ENCODE results near the gene RNF182.

Gene RNF182, protein sequence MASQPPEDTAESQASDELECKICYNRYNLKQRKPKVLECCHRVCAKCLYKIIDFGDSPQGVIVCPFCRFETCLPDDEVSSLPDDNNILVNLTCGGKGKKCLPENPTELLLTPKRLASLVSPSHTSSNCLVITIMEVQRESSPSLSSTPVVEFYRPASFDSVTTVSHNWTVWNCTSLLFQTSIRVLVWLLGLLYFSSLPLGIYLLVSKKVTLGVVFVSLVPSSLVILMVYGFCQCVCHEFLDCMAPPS

DNA sequence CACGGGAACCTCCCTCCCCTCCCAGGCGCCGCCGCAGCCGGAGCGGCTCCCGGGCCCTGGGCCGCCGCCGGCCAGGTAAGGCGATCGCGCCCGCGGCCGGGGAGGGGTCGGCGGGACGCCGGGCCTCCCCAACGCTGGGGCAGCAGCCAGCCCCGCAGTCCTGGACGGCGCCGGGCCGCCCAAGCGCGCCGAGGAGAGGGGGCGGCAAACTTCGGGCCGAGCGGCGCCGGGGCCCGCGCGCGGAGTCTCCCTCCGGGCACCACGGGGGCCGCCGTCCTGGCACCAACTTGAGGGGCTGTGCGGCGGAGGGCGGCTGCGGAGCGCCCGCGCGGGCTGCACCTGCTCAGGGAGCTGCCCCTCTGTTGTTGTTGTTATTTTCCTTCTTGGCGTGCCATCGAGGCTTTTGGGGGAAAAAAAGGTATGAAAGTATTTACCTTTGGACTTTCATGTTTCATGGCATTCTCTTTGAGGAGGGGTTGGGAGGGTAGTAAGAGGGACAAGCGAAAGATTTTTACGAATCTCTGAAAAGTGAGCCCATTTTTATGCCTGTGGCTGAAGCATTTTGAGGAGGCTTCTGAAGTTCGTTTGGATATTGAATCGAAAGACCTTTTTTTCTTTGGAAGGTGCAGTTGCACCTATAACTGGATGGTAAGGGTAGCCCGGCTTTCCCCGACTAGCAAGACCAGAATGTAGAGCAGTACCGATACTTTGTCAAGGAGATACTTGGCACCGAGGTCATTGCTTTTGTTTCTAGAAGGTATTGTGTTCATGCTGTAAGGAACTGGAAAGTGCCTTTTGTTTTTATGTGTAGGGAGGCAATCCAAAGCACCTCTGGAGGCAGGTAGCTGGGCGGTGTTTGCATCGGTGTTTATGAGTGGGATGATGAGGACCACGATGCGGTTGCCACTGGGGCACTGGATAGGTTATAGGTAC lies at the start of gene RNF182:
RNF182 (plus strand) TSS at position 4 of the 933 bp plus-strand sequence. CDS start 52,168 bp downstream, outside the sequence.
- DNase-seq, result no peak

DNA sequence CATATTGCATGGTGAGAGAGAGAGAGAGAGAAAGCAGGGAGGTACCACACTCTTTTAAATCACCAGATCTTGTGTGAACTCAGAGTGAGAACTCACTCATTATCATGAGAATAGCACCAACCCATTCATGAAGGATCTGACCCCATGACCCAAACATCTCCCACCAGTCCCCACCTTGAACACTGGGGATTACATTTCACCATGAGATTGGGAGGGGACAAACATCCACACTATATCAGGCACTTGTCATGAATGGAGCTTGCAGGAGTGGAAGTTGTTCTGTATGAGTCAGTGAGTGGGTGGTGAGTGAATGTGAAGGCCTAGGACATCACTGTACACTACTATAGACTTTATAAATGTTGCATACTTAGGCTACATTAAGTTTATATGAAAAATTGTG lies 47.7 kb upstream of the RNF182 start:
- DNase-seq, result peak; percentile 3

DNA sequence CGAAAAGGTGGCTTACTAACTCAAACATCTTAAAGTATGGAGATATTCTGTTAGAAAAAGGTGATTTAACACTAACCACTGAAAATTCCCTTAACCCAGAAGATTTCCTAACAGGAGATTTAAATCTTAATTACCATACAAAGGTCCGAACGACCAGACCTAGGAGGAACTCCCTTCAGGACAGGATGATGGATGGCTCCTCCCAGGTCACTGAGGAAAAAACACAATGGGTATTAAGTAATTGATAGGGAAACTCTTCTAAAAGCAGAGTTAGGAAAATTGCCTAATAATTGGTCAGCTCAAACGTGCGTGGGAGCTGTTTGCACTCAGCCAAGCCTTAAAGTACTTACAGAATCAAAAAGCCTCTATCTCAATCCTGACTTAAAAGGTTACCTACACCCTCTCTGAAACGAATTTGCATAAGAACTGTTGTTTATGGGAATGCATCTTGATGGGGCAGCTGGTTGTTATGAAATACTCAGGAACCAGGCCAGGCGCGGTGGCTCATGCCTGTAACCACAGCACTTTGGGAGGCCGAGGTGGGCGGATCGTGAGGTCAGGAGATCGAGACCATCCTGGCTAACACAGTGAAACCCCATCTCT lies 44.6 kb upstream of the RNF182 start:
- peak; percentile 8 for DNase-seq

DNA sequence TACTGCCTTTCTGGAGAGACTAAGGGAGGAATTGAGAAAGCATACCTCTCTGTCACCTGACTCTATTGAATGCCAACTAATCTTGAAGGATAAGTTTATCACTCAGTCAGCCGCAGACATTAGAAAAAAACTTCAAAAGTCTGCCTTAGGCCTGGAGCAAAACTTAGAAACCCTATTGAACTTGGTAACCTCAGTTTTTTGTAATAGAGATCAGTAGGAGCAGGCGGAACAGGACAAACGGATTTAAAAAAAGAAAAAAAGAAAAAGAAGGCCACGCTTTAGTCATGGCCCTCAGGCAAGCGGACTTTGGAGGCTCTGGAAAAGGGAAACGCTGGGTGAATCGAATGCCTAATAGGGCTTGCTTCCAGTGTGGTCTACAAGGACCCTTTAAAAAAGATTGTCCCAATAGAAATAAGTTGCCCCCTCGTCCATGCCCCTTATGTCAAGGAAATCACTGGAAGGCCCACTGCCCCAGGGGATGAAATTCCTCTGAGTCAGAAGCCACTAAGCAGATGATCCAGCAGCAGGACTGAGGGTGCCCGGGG lies 43.1 kb upstream of the RNF182 start:
- DNase-seq, result no peak

DNA sequence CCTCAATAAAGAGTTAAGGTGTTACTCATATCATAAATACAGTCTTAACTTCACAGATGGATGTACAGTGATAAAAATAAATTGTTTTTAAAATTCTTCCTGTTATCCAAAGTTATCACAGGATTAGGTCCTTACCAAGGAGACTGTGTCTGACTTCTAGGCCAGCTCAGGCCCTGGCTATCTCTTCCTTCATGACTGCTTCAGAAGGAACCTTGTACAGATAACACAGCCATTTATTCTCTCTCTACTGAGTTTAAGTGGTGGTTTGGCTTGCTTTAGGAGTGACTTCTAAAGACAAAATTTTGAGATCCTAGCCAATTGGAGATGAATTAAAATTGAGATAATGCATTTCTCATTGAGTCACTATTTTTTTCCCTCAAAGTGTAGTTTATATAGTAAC lies 40.8 kb upstream of the RNF182 start:
- no peak for DNase-seq

DNA sequence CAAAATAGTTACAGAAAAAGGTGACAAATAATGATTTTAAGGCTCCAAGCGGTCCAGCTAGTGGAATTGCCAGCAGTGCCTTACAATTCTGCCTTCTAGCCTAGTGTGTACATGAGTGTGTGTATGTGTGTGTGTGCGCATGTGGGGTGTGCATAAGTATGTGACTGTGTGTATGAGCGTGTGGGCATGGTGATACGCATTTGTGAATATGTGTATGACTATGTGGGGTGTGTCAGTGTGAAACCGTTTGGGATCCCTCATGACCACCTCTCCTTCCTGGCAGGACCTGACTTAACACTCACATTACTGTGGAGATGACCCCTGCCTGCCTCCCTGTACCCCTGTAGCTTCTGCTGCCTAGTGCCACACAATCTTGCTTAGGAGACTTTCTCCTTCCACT lies 40.4 kb upstream of the RNF182 start:
- DNase-seq, result no peak

DNA sequence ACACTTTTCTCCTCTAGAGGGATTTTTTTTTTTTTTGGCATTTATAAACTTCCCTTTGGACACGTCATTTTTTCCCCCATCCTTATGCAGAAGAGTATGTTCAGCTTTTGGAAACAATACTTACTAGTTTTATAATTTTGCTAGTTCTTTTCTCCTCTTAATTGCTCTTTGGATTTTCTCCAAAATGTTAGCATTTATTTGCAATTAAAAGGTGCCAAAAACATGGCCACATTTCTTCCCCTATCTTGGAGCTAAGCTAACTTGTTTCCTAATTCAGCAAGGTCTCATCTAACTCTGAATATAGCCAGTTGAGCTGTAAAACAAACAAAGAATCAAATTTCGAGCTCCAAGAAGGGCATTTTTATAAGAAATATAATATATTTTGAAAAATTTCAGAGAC lies 39.2 kb upstream of the RNF182 start:
- DNase-seq, result no peak

DNA sequence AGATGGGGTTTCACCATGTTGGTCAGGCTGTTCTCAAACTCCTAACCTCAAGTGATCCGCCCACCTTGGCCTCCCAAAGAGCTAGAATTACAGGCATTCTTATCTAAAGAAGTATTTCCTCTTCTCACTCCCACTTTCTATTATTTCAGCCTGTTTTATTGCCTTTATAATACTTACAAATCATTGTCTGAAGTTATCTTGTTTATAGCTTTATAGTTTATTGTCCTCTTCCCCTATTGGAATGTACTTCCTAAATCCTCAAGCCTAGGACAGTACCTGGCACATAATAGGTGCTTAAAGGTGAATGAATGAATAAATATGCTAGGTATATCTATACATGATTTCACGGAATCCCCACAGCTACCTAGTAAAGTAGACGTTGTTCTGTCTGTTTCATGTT lies 37.8 kb upstream of the RNF182 start:
- no peak for DNase-seq

DNA sequence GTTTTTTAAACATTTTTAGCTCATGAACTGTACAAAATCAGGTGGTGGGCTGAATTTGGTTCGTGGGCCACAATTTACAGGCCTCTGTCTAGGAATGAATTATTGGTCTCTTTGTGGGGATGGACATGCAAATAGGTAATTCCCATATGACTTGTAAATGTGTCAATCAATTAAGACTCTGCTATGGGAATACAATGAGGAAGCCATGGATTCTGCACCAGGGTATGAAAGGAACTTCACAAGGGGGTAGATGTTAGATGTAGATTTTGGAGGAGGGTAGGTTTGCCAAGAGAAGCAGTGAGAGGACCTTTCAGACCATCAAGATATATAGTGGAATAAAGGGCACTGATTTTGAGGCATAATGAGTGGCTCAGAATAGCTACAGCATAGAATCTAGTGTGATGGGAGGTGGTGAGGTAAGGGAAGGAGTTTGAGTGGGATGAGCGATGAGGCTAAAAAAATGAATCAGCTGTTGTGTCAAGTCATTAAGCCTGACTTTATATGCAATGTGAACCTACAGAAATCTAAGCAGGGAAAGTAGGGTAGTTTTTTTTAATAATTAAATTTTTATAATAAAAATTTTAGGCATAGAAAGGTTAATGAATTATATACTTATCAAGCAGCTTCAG lies 32.6 kb upstream of the RNF182 start:
- DNase-seq, result no peak

DNA sequence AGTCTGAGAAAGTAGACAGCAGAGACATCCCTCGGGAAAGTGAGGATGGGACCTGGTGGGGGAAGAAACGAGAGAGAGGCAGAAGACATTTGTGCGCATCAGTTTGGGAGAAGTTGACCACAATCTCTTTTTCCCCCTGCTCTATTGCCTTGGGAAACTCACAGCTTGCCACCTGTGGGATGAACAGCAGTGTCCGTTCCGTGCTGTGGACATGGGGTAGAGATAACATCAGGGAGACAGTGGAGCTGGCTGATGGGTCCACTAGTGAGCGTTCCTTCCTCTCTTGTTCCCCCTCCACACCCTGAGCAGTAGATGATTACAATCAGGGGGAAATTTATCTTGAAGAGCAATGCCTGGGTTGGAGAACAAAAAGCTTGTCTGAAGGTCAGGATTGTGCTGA lies 21.8 kb upstream of the RNF182 start:
- DNase-seq, result no peak

DNA sequence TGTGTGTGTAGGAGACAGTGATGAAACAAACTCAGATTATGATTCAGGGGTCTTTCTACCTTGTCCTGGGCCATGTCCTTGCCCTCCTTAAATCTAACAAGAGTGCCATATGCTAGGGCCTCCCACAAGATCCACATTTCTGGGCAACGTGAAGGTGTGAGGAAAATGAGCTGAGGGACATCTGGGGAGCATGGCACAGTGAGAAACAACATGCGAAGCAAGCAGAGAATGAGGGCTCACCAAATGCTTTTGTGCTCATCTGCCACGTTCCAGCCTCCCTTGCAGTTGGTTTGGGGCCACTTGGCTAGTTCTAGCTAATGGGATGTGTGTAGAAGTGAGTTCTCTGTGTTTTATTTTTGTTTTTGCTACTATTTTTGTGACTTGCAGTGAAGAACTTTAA lies 21.4 kb upstream of the RNF182 start:
- DNase-seq, result no peak

DNA sequence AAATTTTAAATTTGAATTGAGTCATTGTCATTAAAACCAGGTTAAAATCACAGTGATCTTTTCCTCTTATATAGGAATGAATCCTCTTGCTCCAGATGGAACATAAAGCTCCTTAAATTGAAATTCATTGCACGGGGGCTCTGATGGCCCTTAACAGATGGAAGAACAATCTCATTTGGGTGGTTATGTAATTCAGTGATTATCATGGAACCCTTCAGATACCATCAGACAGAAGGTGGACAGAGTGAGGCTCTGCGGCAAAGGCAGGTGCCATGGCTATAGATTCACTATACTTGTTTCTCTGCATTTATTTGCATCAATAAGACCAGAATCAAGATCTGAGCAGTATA lies 17.8 kb upstream of the RNF182 start:
- DNase-seq, result no peak

DNA sequence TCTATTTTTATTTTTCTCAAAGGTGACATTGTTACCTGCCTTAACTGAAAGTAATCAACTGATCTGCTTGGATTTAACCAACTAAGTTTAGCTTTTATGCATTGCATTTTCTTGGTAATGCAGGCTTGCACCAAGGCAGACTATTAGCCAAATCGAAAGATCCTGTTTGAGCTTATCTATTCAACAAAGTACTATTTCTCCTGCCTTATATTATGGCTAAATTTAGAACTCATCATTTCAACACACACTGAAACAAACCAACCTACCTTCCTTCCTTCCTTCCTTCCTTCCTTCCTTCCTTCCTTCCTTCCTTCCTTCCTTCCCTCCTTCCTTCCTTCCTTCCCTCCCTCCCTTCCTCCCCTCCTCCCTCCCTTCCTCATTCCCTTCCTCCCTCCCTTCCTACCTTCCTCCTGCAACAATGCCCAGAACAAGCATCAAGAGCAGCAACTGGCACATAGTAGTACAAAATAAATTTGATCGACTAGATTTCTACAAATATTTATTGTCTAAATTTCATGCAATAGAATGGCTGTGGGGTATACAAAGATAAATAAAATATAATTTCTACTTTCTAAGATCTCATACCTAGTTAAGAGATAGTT lies 17.0 kb upstream of the RNF182 start:
- DNase-seq, result no peak

DNA sequence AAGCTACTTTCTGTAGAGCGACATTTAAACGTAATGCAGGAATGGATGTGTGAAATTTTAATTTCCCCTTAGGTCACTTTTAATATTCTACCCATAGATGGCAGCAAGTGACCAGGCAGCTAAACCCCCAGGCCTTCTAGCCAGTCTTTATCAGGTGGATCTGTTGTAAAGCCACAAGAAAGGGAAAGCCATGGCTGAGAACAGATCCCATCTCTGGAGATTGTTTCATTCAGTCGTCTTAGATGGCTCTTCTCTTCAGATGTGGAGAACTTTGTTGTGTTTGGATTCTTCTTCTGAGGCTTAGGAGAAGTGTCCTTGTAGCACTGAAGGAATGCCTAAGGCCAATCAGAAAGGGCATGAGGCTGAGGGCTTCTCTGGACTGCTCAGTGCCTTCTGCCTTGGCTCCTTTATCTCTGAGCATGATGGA lies 15.8 kb upstream of the RNF182 start:
- peak; percentile 52 for DNase-seq

DNA sequence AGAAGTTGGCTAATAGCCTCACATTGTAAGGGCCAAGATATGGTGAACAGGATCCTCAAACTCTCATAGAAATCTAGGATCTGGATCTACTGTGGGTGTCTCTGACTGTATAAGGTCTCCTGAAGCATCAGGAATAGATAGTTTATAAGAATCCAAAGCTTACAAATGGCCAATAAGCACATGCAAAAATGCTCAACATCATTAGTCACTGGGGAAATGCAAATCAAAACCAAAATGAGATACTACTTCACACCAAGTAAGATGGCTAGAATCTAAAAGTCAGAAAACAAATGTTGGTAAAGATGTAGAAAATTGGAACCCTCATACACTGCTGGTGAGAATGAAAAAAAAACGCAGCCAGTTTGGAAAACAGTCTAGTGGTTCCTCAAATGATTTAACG lies 14.3 kb upstream of the RNF182 start:
- no peak for DNase-seq

DNA sequence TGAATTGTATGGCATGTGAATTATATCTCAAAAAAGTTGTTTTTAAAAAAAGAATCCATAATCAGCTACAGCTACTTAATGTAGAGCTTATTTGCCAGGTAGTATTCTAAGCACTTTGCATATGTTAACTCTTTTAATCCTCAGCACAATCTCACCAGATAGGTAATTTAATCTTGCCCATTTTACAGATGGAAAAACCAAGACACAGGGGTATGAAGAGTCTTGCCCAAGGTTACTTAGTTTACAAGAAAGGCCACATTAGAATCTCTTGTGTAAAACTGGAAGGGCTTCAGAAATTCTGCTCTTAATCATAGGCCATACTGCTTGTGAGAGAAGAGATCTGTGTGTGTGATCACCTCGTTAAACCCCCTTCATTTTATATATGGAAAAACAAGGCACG lies 13.4 kb upstream of the RNF182 start:
- DNase-seq, result no peak

DNA sequence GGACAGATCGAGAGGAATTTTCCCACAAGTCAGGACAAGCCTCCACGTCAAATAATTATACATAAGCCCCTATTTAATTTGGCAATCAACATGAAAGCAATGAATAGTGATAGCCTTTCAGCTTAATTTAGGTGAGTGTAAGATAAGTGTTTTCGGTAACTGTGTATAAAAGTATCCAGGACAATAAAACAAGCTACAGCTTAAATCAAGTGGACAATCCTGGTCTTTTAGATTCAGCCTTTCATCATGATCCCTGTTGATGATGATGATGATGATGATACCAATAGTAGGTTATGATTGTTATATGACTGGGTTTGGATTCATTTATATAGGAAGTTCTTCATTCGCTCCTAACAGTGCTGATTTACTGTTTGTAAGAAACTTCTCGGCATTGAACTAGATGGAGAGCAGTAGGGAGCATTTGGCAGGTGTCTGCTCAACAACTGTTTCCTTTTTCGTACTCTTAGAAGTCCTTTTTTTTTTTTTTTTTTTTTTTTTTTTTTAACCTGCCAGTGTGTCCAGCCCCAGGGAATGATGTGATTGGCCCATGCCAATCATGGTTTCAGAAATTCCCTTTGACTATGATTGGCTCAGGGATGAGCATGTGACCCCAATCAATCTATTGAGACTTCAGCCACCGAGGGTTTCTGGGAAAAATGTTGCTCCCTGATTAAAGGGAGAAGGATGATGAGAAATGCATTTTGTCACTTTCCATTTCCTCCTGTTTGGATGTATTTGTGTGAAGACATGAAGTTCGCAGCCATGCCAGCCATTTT lies 11.3 kb upstream of the RNF182 start:
- no peak for DNase-seq

DNA sequence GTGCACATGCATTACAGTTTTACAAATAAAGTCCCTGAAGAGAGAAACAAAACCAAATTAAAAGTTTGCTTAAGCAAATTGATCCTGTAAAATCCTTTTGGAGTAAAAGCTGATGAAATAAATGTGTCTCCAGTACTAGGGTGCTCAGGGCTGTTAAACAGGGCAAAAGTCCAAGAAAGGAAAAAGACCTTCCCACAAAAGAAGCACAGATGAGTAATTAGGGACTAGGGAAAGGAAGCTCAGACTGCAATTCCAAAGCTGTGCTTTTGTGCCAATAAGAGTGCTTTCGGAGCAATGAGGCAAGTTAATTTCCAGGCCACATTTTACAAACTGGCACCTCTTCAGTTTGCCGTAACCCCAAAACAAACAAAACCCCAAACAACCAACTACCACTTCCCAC lies 10.4 kb upstream of the RNF182 start:
- DNase-seq, result peak; percentile 11

DNA sequence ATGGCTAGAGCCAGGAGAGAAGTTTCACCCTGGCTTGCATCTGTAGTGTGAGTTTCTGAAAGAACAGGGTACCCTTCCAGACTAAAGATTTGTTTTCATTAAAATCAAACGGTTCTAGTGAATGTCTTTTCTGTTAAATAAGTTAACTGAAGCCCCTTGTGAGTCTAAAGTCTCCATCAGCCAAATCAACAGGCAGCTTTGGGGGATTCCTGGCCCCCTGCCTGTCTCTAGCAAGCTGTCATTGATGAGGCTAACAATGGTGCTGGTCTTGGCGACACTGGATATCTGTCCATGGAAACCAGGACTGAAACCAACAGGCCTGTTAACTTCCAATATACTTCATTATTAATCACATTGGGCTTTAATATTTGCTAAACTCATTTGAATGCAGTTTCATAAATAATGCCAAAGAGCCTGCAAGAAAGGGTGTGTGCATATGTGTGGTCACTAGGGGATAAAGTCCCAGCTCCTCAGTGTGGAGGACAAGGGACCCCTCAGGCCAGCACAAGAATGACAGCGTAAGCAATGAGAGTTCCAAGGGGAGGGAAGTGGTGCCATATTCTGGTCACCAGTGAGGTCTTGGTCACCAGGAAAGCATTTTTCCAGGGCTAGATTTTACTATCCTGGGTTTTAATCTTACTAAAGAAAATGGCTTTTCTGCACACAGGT lies 9.1 kb upstream of the RNF182 start:
- DNase-seq, result no peak

DNA sequence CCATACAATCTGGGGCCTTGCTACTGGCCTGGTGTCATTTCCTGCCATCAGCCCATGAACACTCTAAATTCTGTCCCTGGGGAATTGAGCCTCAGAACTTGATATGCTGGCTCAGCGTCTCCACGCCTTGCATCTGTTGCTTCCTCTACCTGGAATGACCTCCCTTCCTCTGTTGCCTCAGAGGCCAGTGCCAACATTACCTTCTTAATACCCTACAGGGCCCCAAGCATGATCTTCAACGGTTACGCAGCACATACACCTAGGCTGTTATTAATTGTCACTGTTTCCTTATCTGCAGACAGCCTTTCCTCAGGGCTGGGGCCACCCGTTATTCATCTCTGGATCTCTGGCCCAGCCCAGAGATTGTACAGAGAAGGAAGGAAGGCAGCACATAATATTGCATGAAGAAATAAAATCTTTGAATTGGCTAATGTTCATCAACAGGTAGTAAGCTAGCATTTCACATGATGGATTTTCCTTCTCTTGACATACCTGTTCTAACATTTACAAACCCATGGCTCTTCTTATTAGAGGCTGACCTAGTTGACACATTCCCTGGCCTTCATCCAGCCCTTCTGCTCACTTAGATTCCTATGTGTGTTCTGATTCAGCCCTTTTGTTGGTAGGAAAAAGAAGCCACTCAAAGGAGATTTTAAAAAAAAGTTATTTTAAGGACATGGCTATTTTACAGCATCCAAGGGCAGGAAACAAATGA lies 8.4 kb upstream of the RNF182 start:
- peak; percentile 23 for DNase-seq

DNA sequence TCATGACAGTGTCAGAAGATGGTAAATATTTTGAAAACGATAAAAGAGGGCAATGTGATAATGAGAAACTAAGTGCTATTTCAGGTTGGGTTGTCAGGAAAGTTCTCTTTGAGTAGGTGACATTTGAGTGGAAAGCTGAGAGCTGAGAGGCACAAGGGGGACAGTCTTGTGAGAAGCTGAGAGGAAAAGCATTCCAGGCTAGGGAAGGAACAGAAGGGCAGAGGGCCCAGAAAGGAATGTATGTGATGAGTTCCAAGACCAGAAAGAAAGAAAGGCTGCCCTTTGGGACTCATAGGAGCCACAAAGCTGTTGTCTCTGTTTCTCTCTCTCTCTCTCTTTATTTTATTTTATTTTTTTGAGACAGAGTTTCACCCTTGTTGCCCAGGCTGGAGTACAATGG lies 7.6 kb upstream of the RNF182 start:
- DNase-seq, result no peak
